IMR-90 (cell line): ENCODE results near the gene PROM2. TPM values are rescaled to one million over a fixed set of nuclear protein-coding genes. Genes with fewer than 3 reads are reported as not detected.

ENCODE experiments used
- ATAC-seq: fragments of 200-7000 bp; cut with Tn5 transposase; 2 replicates; pipeline ENCODE4 v1.9.1; 2020; ENCODE audit warnings: low read depth, mild to moderate bottlenecking, moderate library complexity
- BruUV-seq: library from RNA; stranded (reverse); fragments of 400-500 nt; replicated peaks from 2 replicates; lab custom pipeline; 2021; lab: Mats Ljungman, UMichigan
- CTCF ChIA-PET: fragments of 300-600 bp; formaldehyde crosslinking; extraction: SDS; loops from one replicate; lab custom pipeline; 2021; ENCODE audit warnings: antibody characterized with exemption; lab: Yijun Ruan, JAX
- POLR2A ChIA-PET: fragments of 300-600 bp; sonication (Branson Sonifier 250); formaldehyde crosslinking; loops from one replicate; lab custom pipeline; 2022; ENCODE audit warnings: antibody characterized with exemption; ENCODE audit not compliant: unreplicated experiment; lab: Charles Lee
- DNase-seq: peaks from one replicate; pipeline ENCODE4 v3.0.0; 2013
- H2AFZ ChIP-seq: replicated peaks from 2 replicates; pipeline ENCODE3; 2013; ENCODE audit warnings: low read length, mild to moderate bottlenecking; ENCODE audit not compliant: poor library complexity
- H2AK5ac ChIP-seq: 2 replicates; pipeline ENCODE4 v1.6.1; 2013; ENCODE audit warnings: low read depth, low read length, inconsistent platforms
- H2AK9ac ChIP-seq: replicated peaks from 2 replicates; pipeline ENCODE3; 2013; ENCODE audit warnings: mild to moderate bottlenecking, low read depth, low read length, moderate library complexity; ENCODE audit not compliant: poor library complexity
- H2BK120ac ChIP-seq: 2 replicates; pipeline ENCODE4 v1.6.1; 2013; ENCODE audit warnings: low read depth, low read length, inconsistent platforms
- H2BK15ac ChIP-seq: 3 replicates; pipeline ENCODE4 v1.6.1; 2013; ENCODE audit warnings: low read depth, low read length, inconsistent platforms
- H2BK20ac ChIP-seq: 2 replicates; pipeline ENCODE4 v1.6.1; 2013; ENCODE audit warnings: low read depth, mild to moderate bottlenecking, inconsistent platforms, low read length, moderate library complexity
- H2BK5ac ChIP-seq: 2 replicates; pipeline ENCODE4 v1.6.1; 2013; ENCODE audit warnings: mild to moderate bottlenecking, low read depth, low read length, inconsistent platforms; ENCODE audit not compliant: poor library complexity, severe bottlenecking
- H3K14ac ChIP-seq: replicated peaks from 2 replicates; pipeline ENCODE4 v1.6.1; 2013; ENCODE audit warnings: low read depth, low read length, inconsistent platforms
- H3K18ac ChIP-seq: 2 replicates; pipeline ENCODE4 v1.6.1; 2013; ENCODE audit warnings: low read depth, low read length, control low read depth
- H3K23ac ChIP-seq: 2 replicates; pipeline ENCODE4 v1.6.1; 2013; ENCODE audit warnings: low read depth, low read length, inconsistent platforms
- H3K27ac ChIP-seq: 2 replicates; pipeline ENCODE4 v1.5.1; 2013; ENCODE audit warnings: mild to moderate bottlenecking, control low read depth, low read length; ENCODE audit not compliant: insufficient read depth
- H3K27me3 ChIP-seq: 2 replicates; pipeline ENCODE4 v1.6.1; 2013; ENCODE audit warnings: low read length; ENCODE audit not compliant: control insufficient read depth, insufficient read depth
- H3K36me3 ChIP-seq: 2 replicates; pipeline ENCODE4 v1.6.1; 2013; ENCODE audit warnings: low read length, mixed read lengths; ENCODE audit not compliant: control insufficient read depth, insufficient read depth
- H3K4ac ChIP-seq: 2 replicates; pipeline ENCODE4 v1.6.1; 2013; ENCODE audit warnings: low read depth, low read length, inconsistent platforms
- H3K4me1 ChIP-seq: 2 replicates; pipeline ENCODE4 v1.6.1; 2013; ENCODE audit warnings: low read length, mixed read lengths; ENCODE audit not compliant: control insufficient read depth, insufficient read depth
- H3K4me2 ChIP-seq: 2 replicates; pipeline ENCODE4 v1.6.1; 2013; ENCODE audit warnings: low read depth, mild to moderate bottlenecking, control low read depth, low read length, moderate library complexity
- H3K4me3 ChIP-seq: 2 replicates; pipeline ENCODE4 v1.5.1; 2013; ENCODE audit warnings: low read depth, mild to moderate bottlenecking, control low read depth, low read length, moderate library complexity; ENCODE audit not compliant: insufficient read depth
- H3K56ac ChIP-seq: 2 replicates; pipeline ENCODE4 v1.6.1; 2013; ENCODE audit warnings: low read length, inconsistent platforms; ENCODE audit not compliant: insufficient read depth; ENCODE audit errors: extremely low read depth
- H3K79me1 ChIP-seq, 2 experiments: 2 replicates each; pipeline ENCODE4 v1.6.1; 2013; ENCODE audit warnings: low read length in 2 of 2, inconsistent platforms in 1 of 2, low read depth in 1 of 2
- H3K9ac ChIP-seq: 2 replicates; pipeline ENCODE4 v1.6.1; 2013; ENCODE audit warnings: low read depth, low read length, control low read depth
- H3K9me1 ChIP-seq: 2 replicates; pipeline ENCODE4 v1.6.1; 2013; ENCODE audit warnings: low read length, inconsistent platforms; ENCODE audit not compliant: insufficient read depth
- H3K9me3 ChIP-seq: 2 replicates; pipeline ENCODE4 v1.6.1; 2013; ENCODE audit warnings: low read length; ENCODE audit not compliant: control insufficient read depth, insufficient read depth
- H4K20me1 ChIP-seq: 2 replicates; pipeline ENCODE4 v1.6.1; 2013; ENCODE audit warnings: low read length, inconsistent platforms; ENCODE audit not compliant: insufficient read depth
- H4K5ac ChIP-seq: 2 replicates; pipeline ENCODE4 v1.6.1; 2013; ENCODE audit warnings: mild to moderate bottlenecking, low read depth, low read length, control low read depth
- H4K8ac ChIP-seq, 2 experiments: 2 replicates each; pipeline ENCODE4 v1.6.1; 2013; ENCODE audit warnings: low read depth in 2 of 2, low read length in 2 of 2, control low read depth in 1 of 2, inconsistent platforms in 1 of 2
- H4K91ac ChIP-seq: 2 replicates; pipeline ENCODE4 v1.6.1; 2013; ENCODE audit warnings: low read depth, low read length, inconsistent platforms; ENCODE audit not compliant: insufficient read depth
- BHLHE40 ChIP-seq: fragments of 150-350 bp; IDR thresholded peaks from 2 replicates; pipeline ENCODE4 v1.6.1; 2016; ENCODE audit warnings: mild to moderate bottlenecking, low read depth, low read length
- CEBPB ChIP-seq: IDR thresholded peaks from 2 replicates; pipeline ENCODE4 v1.6.1; 2012; ENCODE audit warnings: low read depth, low read length, improper control_type of control experiment
- CHD1 ChIP-seq: IDR thresholded peaks from 2 replicates; pipeline ENCODE4 v1.6.1; 2012; ENCODE audit warnings: low read depth, low read length, improper control_type of control experiment
- CTCF ChIP-seq: conservative IDR thresholded peaks from 2 replicates; pipeline ENCODE4 v1.5.1; 2012; ENCODE audit warnings: mild to moderate bottlenecking, low read depth, low read length, improper control_type of control experiment
- ELK1 ChIP-seq: fragments of 150-350 bp; IDR thresholded peaks from 2 replicates; pipeline ENCODE4 v1.6.1; 2016; ENCODE audit warnings: low read depth, mild to moderate bottlenecking, low read length, moderate library complexity, borderline replicate concordance
- FOS ChIP-seq: fragments of 150-350 bp; IDR thresholded peaks from 2 replicates; pipeline ENCODE4 v1.6.1; 2016; ENCODE audit warnings: low read depth, low read length
- MAFK ChIP-seq: IDR thresholded peaks from 2 replicates; pipeline ENCODE4 v1.6.1; 2012; ENCODE audit warnings: low read depth, low read length, improper control_type of control experiment
- MAZ ChIP-seq: IDR thresholded peaks from 2 replicates; pipeline ENCODE4 v1.6.1; 2012; ENCODE audit warnings: low read depth, mild to moderate bottlenecking, low read length, improper control_type of control experiment, moderate library complexity, borderline replicate concordance
- MXI1 ChIP-seq: IDR thresholded peaks from 2 replicates; pipeline ENCODE4 v1.6.1; 2012; ENCODE audit warnings: low read depth, mild to moderate bottlenecking, low read length, moderate library complexity, borderline replicate concordance
- NFE2L2 ChIP-seq: fragments of 150-350 bp; IDR thresholded peaks from 2 replicates; pipeline ENCODE4 v1.6.1; 2016; ENCODE audit warnings: low read depth, mild to moderate bottlenecking, low read length
- POLR2A ChIP-seq: IDR thresholded peaks from 2 replicates; pipeline ENCODE4 v1.6.1; 2012; ENCODE audit warnings: mild to moderate bottlenecking, low read depth, low read length
- RAD21 ChIP-seq: IDR thresholded peaks from 2 replicates; pipeline ENCODE4 v1.6.1; 2012; ENCODE audit warnings: low read length, improper control_type of control experiment
- RCOR1 ChIP-seq: IDR thresholded peaks from 2 replicates; pipeline ENCODE4 v1.6.1; 2012; ENCODE audit warnings: mild to moderate bottlenecking, low read length, improper control_type of control experiment; ENCODE audit not compliant: insufficient replicate concordance
- RFX5 ChIP-seq: IDR thresholded peaks from 2 replicates; pipeline ENCODE4 v1.8.0; 2012; ENCODE audit warnings: low read depth, mild to moderate bottlenecking, low read length, moderate library complexity
- SMC3 ChIP-seq: fragments of 150-350 bp; IDR thresholded peaks from 2 replicates; pipeline ENCODE4 v1.6.1; 2016; ENCODE audit warnings: low read depth, mild to moderate bottlenecking, antibody characterized with exemption, low read length, moderate library complexity
- USF2 ChIP-seq: fragments of 150-350 bp; IDR thresholded peaks from 2 replicates; pipeline ENCODE4 v1.6.1; 2017; ENCODE audit warnings: mild to moderate bottlenecking, antibody characterized with exemption, low read length, low read depth
- WGBS, 2 experiments: methylation state at CpG; one replicate each; pipeline versions ENCODE4 v1.1.5 to v1.1.7; 2013; ENCODE audit warnings: missing lambda C conversion rate in 2 of 2; ENCODE audit not compliant: insufficient read length in 1 of 2; ENCODE audit errors: extremely low coverage in 2 of 2; 5-methylcytosine and 5-hydroxymethylcytosine counted together
- dilution Hi-C: fragments of 300-500 bp; cut with HindIII; formaldehyde crosslinking; loops from one replicate; pipeline ENCODE4 v1.14.3; 2018; ENCODE audit warnings: low sequenced_read_pairs; ENCODE audit not compliant: unreplicated experiment
- in situ Hi-C: fragments of 300-500 bp; cut with MboI; formaldehyde crosslinking; loops from 3 replicates; pipeline ENCODE4 v1.14.3; 2019; ENCODE audit warnings: low sequenced_read_pairs, inconsistent platforms, mixed read lengths
- intact Hi-C: fragments of 100-400 bp; cut with micrococcal nuclease; formaldehyde crosslinking; loops from 2 replicates; pipeline ENCODE4 v1.10.0; 2022
- polyA plus RNA-seq, 3 experiments: library from polyadenylated mRNA; depleted of rRNA; stranded (reverse); fragments of >200 nt; gene quantifications; 2 replicates each; pipeline ENCODE4 v1.2.3, GENCODE V29; 2012; ENCODE audit warnings: low replicate concordance in 1 of 3
- total RNA-seq: library from RNA; depleted of rRNA; stranded (reverse); fragments of >200 nt; gene quantifications from 2 replicates; pipeline ENCODE4 v1.2.3, GENCODE V29; 2012

The PROM2 gene
- total and polyA plus RNA-seq, 2 of the 4 experiments (the other 2 are of a cell fraction), result 0.26 TPM; not detected in 1

- Histone ChIP-seq H2AK5ac (no peak overlapping the region), H3K56ac (no peak overlapping the region), H3K23ac (no peak overlapping the region), H4K8ac (no peak overlapping the region), H3K9me3 (no peaks in the 10 kb centered on the region), H3K18ac (no peak overlapping the region), H3K4me1 (no peaks in the 10 kb centered on the region), H2BK5ac (no peak overlapping the region), H3K14ac (no peak overlapping the region), H2AFZ (no peak overlapping the region), H2AK9ac (no peak overlapping the region), H3K27me3 (no peaks in the 10 kb centered on the region), H4K20me1 (no peaks in the 10 kb centered on the region), H3K36me3 (no peaks in the 10 kb centered on the region), H3K79me1 (no peaks in the 10 kb centered on the region), H2BK20ac (no peak overlapping the region), H2BK120ac (no peak overlapping the region), H4K5ac (no peak overlapping the region), H3K4me3 (no peak overlapping the region), H3K4ac (no peak overlapping the region), H3K27ac (no peak overlapping the region), H4K91ac (no peak overlapping the region), H3K9ac (no peak overlapping the region), H3K9me1 (no peaks in the 10 kb centered on the region), H2BK15ac (no peak overlapping the region), H3K4me2 (no peak overlapping the region)
- ChIA-PET POLR2A (no interaction called here), CTCF (no interaction called here)
- no peak for TF ChIP-seq CEBPB
- no peak for TF ChIP-seq SMC3
- no peak for TF ChIP-seq NFE2L2
- TF ChIP-seq MXI1, result no peak
- no peak for TF ChIP-seq MAZ
- no peak for TF ChIP-seq CHD1
- no peak for TF ChIP-seq RAD21
- no peak for TF ChIP-seq ELK1
- TF ChIP-seq POLR2A, result no peak
- no peak for TF ChIP-seq USF2
- no peak for TF ChIP-seq FOS
- no peak for TF ChIP-seq MAFK
- TF ChIP-seq RFX5, result no peak
- no peak for TF ChIP-seq BHLHE40
- no peak for TF ChIP-seq RCOR1
- no peak for TF ChIP-seq CTCF
- WGBS, 2 experiments, result 100% methylated on average over 1 of the region's 19 CpGs; no CpG with 5 or more reads in 1 of the 2 experiments
- in situ Hi-C loops (no loop called here), dilution Hi-C loops (no loop called here), intact Hi-C loops (no loop called here)
- BruUV-seq, result no TSS peak
- DNase-seq, result no peak
- no peak for ATAC-seq
These were observed 5.3 kb downstream of the PROM2 start for GRCh38 chr2:95279435-95280035.
